Measurements from ENCODE around the gene RFC3.

Gene RFC3

GRCh38 chr13:33859691-33860303 lies 41.8 kb downstream of the RFC3 start:
- no peak for TF ChIP-seq YY1 (IDR thresholded peaks at IDR 0.05; ENCODE audit: low read depth)
- no peak for TF ChIP-seq CEBPB (IDR thresholded peaks at IDR 0.05)
- no peak for TF ChIP-seq USF1 (IDR thresholded peaks at IDR 0.05)
- TF ChIP-seq MAX (IDR thresholded peaks at IDR 0.05) = no peak
- no peak for TF ChIP-seq CREB1 (IDR thresholded peaks at IDR 0.05; ENCODE audit: low read depth)
- TF ChIP-seq REST (IDR thresholded peaks at IDR 0.05; ENCODE audit: low read depth) = no peak
- no peak for TF ChIP-seq FOXM1 (IDR thresholded peaks at IDR 0.05; ENCODE audit: borderline replicate concordance, low read depth)
- no peak for TF ChIP-seq RAD21 (IDR thresholded peaks at IDR 0.05; ENCODE audit: low read depth)
- TF ChIP-seq EP300 (IDR thresholded peaks at IDR 0.05; ENCODE audit: borderline replicate concordance) = no peak

GRCh38 chr13:33860526-33860925 lies 42.6 kb downstream of the RFC3 start:
- no peak for TF ChIP-seq NFIC (IDR thresholded peaks at IDR 0.05)
- no peak for TF ChIP-seq USF1 (IDR thresholded peaks at IDR 0.05)
- TF ChIP-seq FOXM1 (IDR thresholded peaks at IDR 0.05; ENCODE audit: borderline replicate concordance, low read depth) = no peak
- no peak for TF ChIP-seq RAD21 (IDR thresholded peaks at IDR 0.05; ENCODE audit: low read depth)
- no peak for TF ChIP-seq TCF12 (IDR thresholded peaks at IDR 0.05; ENCODE audit: low read depth)
- TF ChIP-seq EGR1 (IDR thresholded peaks at IDR 0.05) = no peak
- no peak for TF ChIP-seq EP300 (IDR thresholded peaks at IDR 0.05; ENCODE audit: borderline replicate concordance)
- no peak for TF ChIP-seq CREB1 (IDR thresholded peaks at IDR 0.05; ENCODE audit: low read depth)
- TF ChIP-seq TEAD4 (IDR thresholded peaks at IDR 0.05) = no peak

- no peak for TF ChIP-seq CREB1 (IDR thresholded peaks at IDR 0.05; ENCODE audit: low read depth)
- peak; percentile 50 for TF ChIP-seq NFIC (IDR thresholded peaks at IDR 0.05)
Measured at GRCh38 chr13:33862016-33862415, 44.1 kb downstream of the RFC3 start.

GRCh38 chr13:33863188-33863789 lies 45.3 kb downstream of the RFC3 start:
- TF ChIP-seq TEAD4 (IDR thresholded peaks at IDR 0.05) = no peak
- no peak for TF ChIP-seq EP300 (IDR thresholded peaks at IDR 0.05; ENCODE audit: borderline replicate concordance)
- no peak for TF ChIP-seq RAD21 (IDR thresholded peaks at IDR 0.05; ENCODE audit: low read depth)
- no peak for TF ChIP-seq CEBPB (IDR thresholded peaks at IDR 0.05)
- no peak for TF ChIP-seq FOXM1 (IDR thresholded peaks at IDR 0.05; ENCODE audit: borderline replicate concordance, low read depth)
- no peak for TF ChIP-seq CREB1 (IDR thresholded peaks at IDR 0.05; ENCODE audit: low read depth)
- no peak for TF ChIP-seq USF1 (IDR thresholded peaks at IDR 0.05)
- TF ChIP-seq MAX (IDR thresholded peaks at IDR 0.05) = no peak
- no peak for TF ChIP-seq NFIC (IDR thresholded peaks at IDR 0.05)
- TF ChIP-seq TAF1 (IDR thresholded peaks at IDR 0.05; ENCODE audit: low read depth) = no peak
- no peak for TF ChIP-seq YY1 (IDR thresholded peaks at IDR 0.05; ENCODE audit: low read depth)
- TF ChIP-seq TCF12 (IDR thresholded peaks at IDR 0.05; ENCODE audit: low read depth) = no peak
- no peak for TF ChIP-seq EGR1 (IDR thresholded peaks at IDR 0.05)
- no peak for TF ChIP-seq REST (IDR thresholded peaks at IDR 0.05; ENCODE audit: low read depth)
- no peak for TF ChIP-seq ZBTB7A (IDR thresholded peaks at IDR 0.05; ENCODE audit: low read depth)

- no peak for TF ChIP-seq CREB1 (IDR thresholded peaks at IDR 0.05; ENCODE audit: low read depth)
- TF ChIP-seq EP300 (IDR thresholded peaks at IDR 0.05; ENCODE audit: borderline replicate concordance) = no peak
- no peak for TF ChIP-seq YY1 (IDR thresholded peaks at IDR 0.05; ENCODE audit: low read depth)
Measured at GRCh38 chr13:33865945-33866344, 48.0 kb downstream of the RFC3 start.

- TF ChIP-seq EP300 (IDR thresholded peaks at IDR 0.05; ENCODE audit: borderline replicate concordance) (no peak), RAD21 (IDR thresholded peaks at IDR 0.05; ENCODE audit: low read depth) (no peak), MAX (IDR thresholded peaks at IDR 0.05) (no peak)
Measured at GRCh38 chr13:33867472-33867871, 49.5 kb downstream of the RFC3 start.

Data from Ishikawa (cell line).